GM19397 (cell line): ENCODE data around the gene PTPRB.

Experiments
- ATAC-seq: cut with Tn5 transposase; IDR thresholded peaks from one replicate; pipeline ENCODE4 v1.9.1; 2021; ENCODE audit warnings: mild to moderate bottlenecking, moderate library complexity; ENCODE audit not compliant: unreplicated experiment

Gene PTPRB

DNA sequence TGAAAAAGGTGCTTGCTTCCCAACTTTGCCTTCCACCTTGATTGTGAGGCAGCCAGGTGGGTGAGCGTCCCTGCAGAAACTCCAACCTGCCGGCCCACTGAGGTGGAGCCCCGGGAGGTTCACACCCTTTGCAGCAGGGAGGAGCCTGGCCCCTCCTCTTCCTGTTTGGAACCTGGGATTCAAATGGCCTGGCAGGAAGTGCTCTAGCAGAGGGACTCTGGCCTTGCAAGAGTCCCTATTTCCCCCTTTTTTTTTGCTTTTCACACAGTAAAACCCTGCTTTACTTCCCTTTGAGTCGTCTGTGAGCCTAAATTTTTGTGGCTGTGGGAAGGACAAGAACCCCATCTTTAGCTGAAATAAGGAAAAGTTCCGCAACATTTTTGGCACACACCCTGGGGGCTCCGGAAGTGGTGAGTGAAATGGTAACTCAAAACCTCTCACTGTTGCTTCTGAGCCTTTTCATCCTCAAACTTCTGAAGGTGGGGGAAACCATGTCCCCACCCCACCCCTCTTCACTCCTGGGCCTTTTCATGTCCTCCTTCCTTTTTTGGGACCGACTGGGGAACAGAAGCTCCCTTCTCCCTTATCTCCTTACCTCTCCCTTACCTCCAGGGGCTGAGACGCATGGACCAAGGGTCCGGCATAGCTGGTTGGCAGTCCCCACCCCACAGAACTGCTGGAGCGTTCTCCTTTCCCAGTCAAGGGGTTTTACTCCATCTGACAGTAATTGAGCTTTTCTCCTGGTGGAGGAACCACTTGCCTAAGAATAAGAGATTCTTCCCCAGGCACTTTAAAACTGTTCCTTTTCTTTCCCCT lies 169.1 kb downstream of the PTPRB start:
- ATAC-seq = no peak

GRCh38 chr12:70467476-70467875 lies 169.8 kb downstream of the PTPRB start:
- ATAC-seq = no peak

- no peak for ATAC-seq
Observed at GRCh38 chr12:70466753-70467152, 170.5 kb downstream of the PTPRB start.
